H1 (cell line): Measurements from ENCODE around the gene TAC4. TPM values are rescaled to one million over a fixed set of nuclear protein-coding genes. Genes with fewer than 3 reads are reported as not detected.
A peak's percentile ranks its signal among the peaks of the same experiment; 100 is the strongest.

Experiments used
- CTCF ChIA-PET: fragments of 300-600 bp; sonication (Branson Sonifier 250); formaldehyde crosslinking; loops from one replicate; lab custom pipeline; 2021; ENCODE audit not compliant: partially characterized antibody; lab: Charles Lee
- POLR2A ChIA-PET: fragments of 300-600 bp; sonication (Branson Sonifier 250); formaldehyde crosslinking; loops from one replicate; lab custom pipeline; 2021; ENCODE audit warnings: inconsistent platforms; ENCODE audit not compliant: partially characterized antibody; lab: Charles Lee
- DNase-seq, 2 experiments: peaks; one replicate each; pipeline versions ENCODE4 v3.0.0 to v3.0.0-alpha.2; 2010 to 2022; ENCODE audit warnings: low spot score in 2 of 2, low read depth in 1 of 2, mixed read lengths in 1 of 2
- FAIRE-seq: peaks from 2 replicates; lab custom pipeline; 2011; peaks lifted over from hg19 to GRCh38; lab: Jason Lieb, UNC
- H2AFZ ChIP-seq: 2 replicates; pipeline ENCODE4 v1.8.1; 2012; ENCODE audit warnings: low read length, inconsistent platforms
- H2AK5ac ChIP-seq: 2 replicates; pipeline ENCODE4 v1.6.1; 2013; ENCODE audit warnings: low read depth, low read length
- H2BK120ac ChIP-seq: replicated peaks from 2 replicates; pipeline ENCODE3; 2013; ENCODE audit warnings: low read depth, low read length, inconsistent platforms
- H2BK12ac ChIP-seq: 2 replicates; pipeline ENCODE4 v1.6.1; 2013; ENCODE audit warnings: low read depth, low read length
- H2BK15ac ChIP-seq: 2 replicates; pipeline ENCODE4 v1.6.1; 2013; ENCODE audit warnings: low read length
- H2BK20ac ChIP-seq: 2 replicates; pipeline ENCODE4 v1.6.1; 2013; ENCODE audit warnings: low read length
- H2BK5ac ChIP-seq: 2 replicates; pipeline ENCODE4 v1.6.1; 2013; ENCODE audit warnings: low read depth, low read length
- H3K14ac ChIP-seq: 2 replicates; pipeline ENCODE4 v1.6.1; 2013; ENCODE audit warnings: inconsistent platforms; ENCODE audit not compliant: insufficient read length
- H3K18ac ChIP-seq: 2 replicates; pipeline ENCODE4 v1.6.1; 2013; ENCODE audit warnings: low read length; ENCODE audit errors: extremely low read depth
- H3K23ac ChIP-seq: 2 replicates; pipeline ENCODE4 v1.6.1; 2013; ENCODE audit warnings: inconsistent platforms; ENCODE audit not compliant: insufficient read length
- H3K23me2 ChIP-seq: 2 replicates; pipeline ENCODE4 v1.6.1; 2013; ENCODE audit warnings: low read depth, low read length
- H3K27ac ChIP-seq: 2 replicates; pipeline ENCODE4 v1.6.1; 2011; ENCODE audit warnings: low read depth, low read length, inconsistent platforms
- H3K27me3 ChIP-seq, 4 experiments: replicated peaks in 1 of 4; 1 replicate in 1 of 4; 2 replicates in 3 of 4; pipeline versions ENCODE4 v1.6.1 to v1.8.1; 2011 to 2013; ENCODE audit warnings: low read length in 3 of 4, mild to moderate bottlenecking in 3 of 4, inconsistent platforms in 2 of 4, mixed read lengths in 2 of 4, moderate library complexity in 1 of 4; ENCODE audit not compliant: control insufficient read depth in 3 of 4, insufficient read depth in 3 of 4; ENCODE audit errors: extremely low read depth in 1 of 4
- H3K36me3 ChIP-seq, 4 experiments: 2 replicates each; pipeline versions ENCODE4 v1.6.1 to v1.8.1; 2011 to 2013; ENCODE audit warnings: mild to moderate bottlenecking in 4 of 4, low read length in 3 of 4, moderate library complexity in 2 of 4, control low read depth in 1 of 4, inconsistent platforms in 1 of 4; ENCODE audit not compliant: insufficient read depth in 4 of 4, control insufficient read depth in 2 of 4
- H3K4ac ChIP-seq: replicated peaks from 2 replicates; pipeline ENCODE3; 2013; ENCODE audit warnings: low read length, low read depth, mixed read lengths, inconsistent platforms; ENCODE audit not compliant: insufficient read length
- H3K4me1 ChIP-seq, 4 experiments: replicated peaks in 1 of 4; 1 replicate in 1 of 4; 2 replicates in 3 of 4; pipeline versions ENCODE4 v1.6.1 to v1.8.1; 2011 to 2013; ENCODE audit warnings: low read length in 3 of 4, inconsistent platforms in 2 of 4, mixed read lengths in 1 of 4; ENCODE audit not compliant: insufficient read depth in 4 of 4, control insufficient read depth in 3 of 4
- H3K4me2 ChIP-seq, 2 experiments: 2 replicates each; pipeline versions ENCODE4 v1.6.1 to v1.8.1; 2011 to 2013; ENCODE audit warnings: low read depth in 2 of 2, low read length in 2 of 2, control low read depth in 1 of 2, inconsistent platforms in 1 of 2, mild to moderate bottlenecking in 1 of 2; ENCODE audit not compliant: insufficient read depth in 1 of 2
- H3K4me3 ChIP-seq, 4 experiments: fragments of 200-600, 300-600 bp in 1 of 4; sonication (generic), shearing (Covaris generic), sonication (Bioruptor Twin) in 1 of 4; 2 replicates each; pipeline versions ENCODE4 v1.5.1 to v1.8.1; 2011 to 2016; ENCODE audit warnings: low read length in 4 of 4, low read depth in 3 of 4, control low read depth in 2 of 4, inconsistent platforms in 2 of 4, mild to moderate bottlenecking in 2 of 4, mixed read lengths in 1 of 4, moderate library complexity in 1 of 4; ENCODE audit not compliant: insufficient read depth in 2 of 4; ENCODE audit errors: extremely low read depth in 1 of 4
- H3K56ac ChIP-seq: replicated peaks from 2 replicates; pipeline ENCODE3; 2013; ENCODE audit warnings: low read depth, mild to moderate bottlenecking, mixed read lengths, low read length, inconsistent platforms; ENCODE audit not compliant: insufficient read length
- H3K79me1 ChIP-seq: 2 replicates; pipeline ENCODE4 v1.6.1; 2013; ENCODE audit warnings: low read depth, low read length, control low read depth
- H3K79me2 ChIP-seq, 2 experiments: 2 replicates each; pipeline versions ENCODE4 v1.6.1 to v1.8.1; 2012 to 2013; ENCODE audit warnings: low read length in 2 of 2, mild to moderate bottlenecking in 2 of 2, inconsistent platforms in 1 of 2; ENCODE audit not compliant: insufficient read depth in 2 of 2, control insufficient read depth in 1 of 2
- H3K9ac ChIP-seq, 4 experiments: replicated peaks in 1 of 4; 1 replicate in 1 of 4; 2 replicates in 3 of 4; pipeline versions ENCODE4 v1.6.1 to v1.8.1; 2011 to 2013; ENCODE audit warnings: low read depth in 3 of 4, low read length in 3 of 4, control low read depth in 2 of 4, mild to moderate bottlenecking in 2 of 4, moderate library complexity in 2 of 4, inconsistent platforms in 1 of 4; ENCODE audit errors: extremely low read depth in 1 of 4
- H3K9me3 ChIP-seq, 2 experiments: 2 replicates each; pipeline versions ENCODE4 v1.6.1 to v1.8.1; 2012 to 2013; ENCODE audit warnings: mild to moderate bottlenecking in 2 of 2, moderate library complexity in 2 of 2, control low read depth in 1 of 2, inconsistent platforms in 1 of 2, low read depth in 1 of 2, low read length in 1 of 2, mixed read lengths in 1 of 2; ENCODE audit not compliant: insufficient read depth in 2 of 2
- H4K20me1 ChIP-seq, 2 experiments: replicated peaks in 1 of 2; 2 replicates each; pipeline versions ENCODE3 to v1.8.1; 2011 to 2013; ENCODE audit warnings: inconsistent platforms in 2 of 2, low read length in 2 of 2, mild to moderate bottlenecking in 1 of 2; ENCODE audit not compliant: insufficient read depth in 2 of 2, control insufficient read depth in 1 of 2
- H4K5ac ChIP-seq: 2 replicates; pipeline ENCODE4 v1.6.1; 2013; ENCODE audit warnings: low read length, low read depth, mixed read lengths, inconsistent platforms; ENCODE audit not compliant: insufficient read length
- H4K8ac ChIP-seq: 2 replicates; pipeline ENCODE4 v1.8.0; 2013; ENCODE audit warnings: mild to moderate bottlenecking, moderate library complexity, low read length, inconsistent platforms; ENCODE audit not compliant: insufficient read depth; ENCODE audit errors: extremely low read depth
- H4K91ac ChIP-seq: replicated peaks from 2 replicates; pipeline ENCODE3; 2013; ENCODE audit warnings: low read length, mixed read lengths, inconsistent platforms; ENCODE audit not compliant: insufficient read length
- SUZ12 ChIP-seq: fragments of 200-600 bp; sonication (generic); IDR thresholded peaks from 2 replicates; pipeline ENCODE4 v1.6.1; 2012; ENCODE audit warnings: mild to moderate bottlenecking, inconsistent platforms, low read length, moderate library complexity, mixed read lengths
- WGBS, 2 experiments: shearing (Covaris generic) in 1 of 2; methylation state at CpG; one replicate each; pipeline versions ENCODE4 v1.1.6 to v1.1.7; 2013 to 2015; ENCODE audit warnings: low lambda C conversion rate in 2 of 2, mixed read lengths in 2 of 2, inconsistent platforms in 1 of 2, low coverage in 1 of 2, missing lambda C conversion rate in 1 of 2; ENCODE audit not compliant: insufficient replicate concordance in 2 of 2, insufficient coverage in 1 of 2, insufficient read length in 1 of 2; ENCODE audit errors: extremely low coverage in 1 of 2, missing lambda C conversion rate in 1 of 2; 5-methylcytosine and 5-hydroxymethylcytosine counted together
- polyA plus RNA-seq, 7 experiments: library from polyadenylated mRNA; depleted of rRNA in 3 of 7; stranded (reverse) in 5 of 7; unstranded in 2 of 7; fragments of >200 nt in 5 of 7; fragments of 200-250 nt in 2 of 7; gene quantifications; 1 replicate in 5 of 7; 2 replicates in 1 of 7; 4 replicates in 1 of 7; pipeline versions ENCODE4 v1.2.1 to v1.2.3, GENCODE V29; 2011 to 2013; ENCODE audit warnings: missing spikeins in 2 of 7, mixed read lengths in 2 of 7
- total RNA-seq: library from RNA; stranded (reverse); fragmentation: NEBNext Ultra II Directional; extraction: Animal tissue kit (Norgen Biotek cat#: 25700); gene quantifications from 2 replicates; pipeline ENCODE4 v1.2.1, GENCODE V29; 2021

TAC4 gene
- total and polyA plus RNA-seq, 2 of the 8 experiments (the other 6 are each of a cell fraction or from before 2014, with no cell fraction given) = 0.15 TPM; not detected in 1

DNA sequence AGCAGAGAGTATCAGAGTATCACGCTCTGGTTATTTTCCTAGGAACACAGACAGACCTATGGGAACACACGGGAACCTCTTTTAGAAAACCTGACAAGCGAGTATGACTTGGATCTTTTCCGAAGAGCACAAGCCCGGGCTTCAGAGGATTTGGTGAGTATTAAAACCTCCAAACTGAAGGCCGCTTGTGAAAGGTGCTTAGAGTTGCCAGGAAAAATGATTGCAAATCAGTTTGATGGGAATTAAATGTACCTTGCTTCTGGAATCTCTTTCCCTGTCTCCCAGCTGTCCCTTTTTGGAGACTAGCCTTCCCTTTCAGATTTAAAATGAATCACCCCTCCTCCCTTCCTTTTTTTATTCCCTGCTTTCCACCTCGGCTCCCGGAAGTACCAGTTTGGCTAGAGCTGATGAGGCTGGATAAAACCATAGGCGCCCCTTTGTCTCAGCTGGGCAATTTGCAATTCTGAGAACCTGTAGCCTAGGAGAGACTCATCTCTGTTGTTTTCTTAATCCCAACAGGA is 32.0 kb downstream of the TAC4 start:
- Histone ChIP-seq H3K9me3 (no peaks in the 10 kb centered on the region), H3K56ac (peak overlapping the region; percentile 92), H2BK15ac (no peak overlapping the region), H3K27me3 (no peaks in the 10 kb centered on the region), H4K20me1 (no peaks in the 10 kb centered on the region), H3K4me2 (peak overlapping the region; percentile 67 to 81), H3K9ac (peak overlapping the region in 3 of 4 experiments; percentile 19 to 54 (median 54); a peak in 5 of 7 replicates), H3K79me1 (no peaks in the 10 kb centered on the region; the same call in none of the 2 replicates), H3K4ac (peak overlapping the region; percentile 86), H2BK20ac (no peak overlapping the region), H2AFZ (no peak overlapping the region), H4K91ac (peak overlapping the region; percentile 63), H3K23ac (no peak overlapping the region), H2AK5ac (no peak overlapping the region), H3K79me2 (peaks cover 0 to 36% of the 10 kb centered on the region in 2 experiments; a peak in 3 of 4 replicates), H2BK5ac (peak overlapping the region; percentile 87; the same call in 1 of the 2 replicates), H4K5ac (peak overlapping the region; percentile 91), H3K4me1 (peaks cover 6 to 26% (median 21%) of the 10 kb centered on the region in 4 experiments; a peak in 6 of 7 replicates), H3K18ac (no peak overlapping the region), H3K4me3 (peak overlapping the region; percentile 11 to 54 (median 21); a peak in 7 of 8 replicates), H4K8ac (no peak overlapping the region), H3K14ac (no peak overlapping the region), H2BK120ac (peak overlapping the region; percentile 89), H3K36me3 (peaks cover 5 to 31% (median 16%) of the 10 kb centered on the region in 4 experiments), H2BK12ac (no peak overlapping the region), H3K27ac (peak overlapping the region; percentile 72), H3K23me2 (peaks cover 4% of the 10 kb centered on the region; the same call in 1 of the 2 replicates)
- CTCF ChIA-PET = interaction anchor here (0.7 to 2.5 kb wide), 11 partner anchors 10 to 343 kb away, joined by 3 to 10 read pairs (median 4); partner anchors contain the start of gene SLC35B1
- 4% methylated on average over 9 of the region's 9 CpGs; no CpG with 5 or more reads in 1 of the 2 experiments for WGBS, 2 experiments
- peak; percentile 91 for FAIRE-seq
- DNase-seq = peak in 1 of 2 experiments; percentile 58
- POLR2A ChIA-PET = interaction anchor here (0.7 to 2.0 kb wide), 12 partner anchors 9 to 294 kb away, joined by 3 to 11 read pairs (median 4); partner anchors contain the start of genes FAM117A, KAT7 and TAC4
- TF ChIP-seq SUZ12 = no peak
